ENCODE measurements around the gene TAAR8.

DNA sequence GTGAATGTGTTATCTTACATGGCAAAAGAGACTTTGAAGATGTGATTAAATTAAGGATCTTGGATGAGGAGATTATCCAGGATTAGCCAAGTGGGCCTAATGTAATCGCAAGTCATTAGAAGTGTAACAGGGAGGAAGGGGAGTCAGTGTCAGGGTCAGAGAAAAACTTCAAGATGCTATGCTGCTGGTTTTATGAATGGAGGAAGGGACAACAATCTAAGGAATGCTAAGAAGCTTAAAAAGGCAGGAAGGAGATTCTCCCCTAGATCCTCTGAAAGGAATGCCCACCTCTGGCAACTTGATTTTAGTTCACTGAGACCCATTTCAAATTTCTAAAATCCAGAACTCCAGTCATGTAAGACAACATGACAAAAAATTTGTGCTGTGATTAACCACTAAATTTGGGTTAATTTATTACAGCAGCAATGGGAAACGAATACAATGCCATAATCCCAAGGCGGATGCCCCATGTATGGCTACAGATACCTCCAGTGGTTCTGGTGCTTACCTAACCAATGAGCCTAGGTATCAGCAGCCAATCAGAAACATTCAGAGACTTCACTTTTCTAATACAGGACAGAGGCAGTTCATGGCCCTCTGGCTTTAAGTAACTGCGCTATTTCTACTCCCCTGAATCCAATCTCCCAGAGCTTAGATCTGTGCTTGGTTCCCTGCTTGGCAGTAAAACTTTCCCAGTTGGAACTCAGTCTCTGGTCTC, 3.6 kb upstream of the TAAR8 start:
- TF ChIP-seq, protein P1, sequence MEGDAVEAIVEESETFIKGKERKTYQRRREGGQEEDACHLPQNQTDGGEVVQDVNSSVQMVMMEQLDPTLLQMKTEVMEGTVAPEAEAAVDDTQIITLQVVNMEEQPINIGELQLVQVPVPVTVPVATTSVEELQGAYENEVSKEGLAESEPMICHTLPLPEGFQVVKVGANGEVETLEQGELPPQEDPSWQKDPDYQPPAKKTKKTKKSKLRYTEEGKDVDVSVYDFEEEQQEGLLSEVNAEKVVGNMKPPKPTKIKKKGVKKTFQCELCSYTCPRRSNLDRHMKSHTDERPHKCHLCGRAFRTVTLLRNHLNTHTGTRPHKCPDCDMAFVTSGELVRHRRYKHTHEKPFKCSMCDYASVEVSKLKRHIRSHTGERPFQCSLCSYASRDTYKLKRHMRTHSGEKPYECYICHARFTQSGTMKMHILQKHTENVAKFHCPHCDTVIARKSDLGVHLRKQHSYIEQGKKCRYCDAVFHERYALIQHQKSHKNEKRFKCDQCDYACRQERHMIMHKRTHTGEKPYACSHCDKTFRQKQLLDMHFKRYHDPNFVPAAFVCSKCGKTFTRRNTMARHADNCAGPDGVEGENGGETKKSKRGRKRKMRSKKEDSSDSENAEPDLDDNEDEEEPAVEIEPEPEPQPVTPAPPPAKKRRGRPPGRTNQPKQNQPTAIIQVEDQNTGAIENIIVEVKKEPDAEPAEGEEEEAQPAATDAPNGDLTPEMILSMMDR (IDR thresholded peaks at IDR 0.05), result no peak
- no peak for TF ChIP-seq EP300 (IDR thresholded peaks at IDR 0.05)
- no peak for TF ChIP-seq POLR2A (IDR thresholded peaks at IDR 0.05)
